Activated T-cell treated with anti-CD3 and anti-CD28 coated beads, Interleukin-2, amount 50 U/mL, for 4 hours (primary cell): ENCODE measurements around the gene VSTM4. TPM values are rescaled to one million over a fixed set of nuclear protein-coding genes. Genes with fewer than 3 reads are reported as not detected.

ENCODE experiments used
- ATAC-seq, 2 donors: fragments of 200-7000 bp; cut with Tn5 transposase; one replicate each; pipeline ENCODE4 v1.10.0; 2021
- DNase-seq: peaks from one replicate; pipeline ENCODE4 v3.0.0-alpha.2; 2020
- H3K27me3 Mint-ChIP-seq: one replicate; pipeline ENCODE4 v1.8.0; 2021; ENCODE audit warnings: low read depth, mixed read lengths
- H3K36me3 Mint-ChIP-seq: one replicate; pipeline ENCODE4 v1.8.0; 2022; ENCODE audit warnings: mixed read lengths; ENCODE audit not compliant: insufficient read depth
- H3K4me1 Mint-ChIP-seq: one replicate; pipeline ENCODE4 v1.8.0; 2021; ENCODE audit warnings: low read depth, mixed read lengths
- H3K4me3 Mint-ChIP-seq: one replicate; pipeline ENCODE4 v1.8.0; 2021; ENCODE audit warnings: mild to moderate bottlenecking, moderate library complexity, mixed read lengths
- H3K9me3 Mint-ChIP-seq: one replicate; pipeline ENCODE4 v1.8.0; 2021; ENCODE audit warnings: mixed read lengths
- total RNA-seq, 3 donors: library from RNA; stranded (reverse); gene quantifications; one replicate each; pipeline ENCODE4 v1.2.1, GENCODE V29; 2021

The VSTM4 gene
- total RNA-seq, 3 donors from 2014 or later: 0.08 to 0.19 (median 0.18) TPM

- H3K9me3 Mint-ChIP-seq: no peaks in the 10 kb centered on the region
- ATAC-seq (no peak), DNase-seq (no peak)
- H3K4me3 Mint-ChIP-seq: no peak overlapping the region
- H3K27me3 Mint-ChIP-seq: peaks cover 5% of the 10 kb centered on the region
- no peaks in the 10 kb centered on the region for H3K36me3 Mint-ChIP-seq
- no peaks in the 10 kb centered on the region for H3K4me1 Mint-ChIP-seq
Observed at GRCh38 chr10:48976196-48976595, 139.1 kb downstream of the VSTM4 start.

GRCh38 chr10:48974510-48975156, 140.7 kb downstream of the VSTM4 start:
- no peaks in the 10 kb centered on the region for H3K9me3 Mint-ChIP-seq
- DNase-seq: no peak
- peaks cover 5% of the 10 kb centered on the region for H3K27me3 Mint-ChIP-seq
- H3K4me3 Mint-ChIP-seq: no peak overlapping the region
- ATAC-seq: no peak
- H3K4me1 Mint-ChIP-seq: no peaks in the 10 kb centered on the region
- H3K36me3 Mint-ChIP-seq: no peaks in the 10 kb centered on the region

GRCh38 chr10:48973065-48973464, 142.3 kb downstream of the VSTM4 start:
- Mint-ChIP-seq H3K4me3 (no peak overlapping the region), H3K9me3 (no peaks in the 10 kb centered on the region), H3K36me3 (no peaks in the 10 kb centered on the region), H3K27me3 (peaks cover 5% of the 10 kb centered on the region), H3K4me1 (no peaks in the 10 kb centered on the region)
- no peak for DNase-seq
- no peak for ATAC-seq

GRCh38 chr10:48970654-48971053, 144.7 kb downstream of the VSTM4 start:
- ATAC-seq (no peak), DNase-seq (no peak)
- H3K36me3 Mint-ChIP-seq: no peaks in the 10 kb centered on the region
- H3K27me3 Mint-ChIP-seq: peaks cover 3% of the 10 kb centered on the region
- no peaks in the 10 kb centered on the region for H3K4me1 Mint-ChIP-seq
- H3K4me3 Mint-ChIP-seq: no peak overlapping the region
- no peaks in the 10 kb centered on the region for H3K9me3 Mint-ChIP-seq

- H3K4me3 Mint-ChIP-seq: no peak overlapping the region
- no peaks in the 10 kb centered on the region for H3K9me3 Mint-ChIP-seq
- H3K27me3 Mint-ChIP-seq: peaks cover 3% of the 10 kb centered on the region
- ATAC-seq (no peak), DNase-seq (no peak)
- no peaks in the 10 kb centered on the region for H3K36me3 Mint-ChIP-seq
- no peaks in the 10 kb centered on the region for H3K4me1 Mint-ChIP-seq
Observed at GRCh38 chr10:48970046-48970445, 145.3 kb downstream of the VSTM4 start.

- no peak for ATAC-seq
- Mint-ChIP-seq H3K9me3 (no peaks in the 10 kb centered on the region), H3K36me3 (no peaks in the 10 kb centered on the region), H3K27me3 (peaks cover 2% of the 10 kb centered on the region), H3K4me1 (no peaks in the 10 kb centered on the region), H3K4me3 (no peak overlapping the region)
- DNase-seq: no peak
Observed at GRCh38 chr10:48968036-48968435, 147.3 kb downstream of the VSTM4 start.

- Mint-ChIP-seq H3K4me3 (no peak overlapping the region), H3K4me1 (no peaks in the 10 kb centered on the region), H3K36me3 (no peaks in the 10 kb centered on the region), H3K27me3 (no peaks in the 10 kb centered on the region), H3K9me3 (no peaks in the 10 kb centered on the region)
- DNase-seq: no peak
- ATAC-seq: no peak
Observed at GRCh38 chr10:48965460-48965859, 149.9 kb downstream of the VSTM4 start.

Other genes with a start within 250 kb of the VSTM4 start
- not detected for gene LRRC18, start 175.7 kb downstream of the VSTM4 start, total RNA-seq
- gene FAM170B, start 18.5 kb upstream of the VSTM4 start, total RNA-seq: not detected
- gene TMEM273, start 72.9 kb upstream of the VSTM4 start, total RNA-seq: 10 to 100 TPM; 35.3 to 96.4 (median 45.6) TPM
- gene C10orf71, start 183.6 kb upstream of the VSTM4 start, total RNA-seq: not detected